HuH-7.5 (cell line): ENCODE data around the gene QPCT.
"Not testable (repeated sequence)": the region's sequence is repeated elsewhere in the genome, so short reads cannot be mapped to it uniquely, and the experiment has no call there.

Experiments
- DNase-seq: peaks from one replicate; pipeline ENCODE4 v3.0.0; 2011; ENCODE audit warnings: low spot score

Gene QPCT

DNA sequence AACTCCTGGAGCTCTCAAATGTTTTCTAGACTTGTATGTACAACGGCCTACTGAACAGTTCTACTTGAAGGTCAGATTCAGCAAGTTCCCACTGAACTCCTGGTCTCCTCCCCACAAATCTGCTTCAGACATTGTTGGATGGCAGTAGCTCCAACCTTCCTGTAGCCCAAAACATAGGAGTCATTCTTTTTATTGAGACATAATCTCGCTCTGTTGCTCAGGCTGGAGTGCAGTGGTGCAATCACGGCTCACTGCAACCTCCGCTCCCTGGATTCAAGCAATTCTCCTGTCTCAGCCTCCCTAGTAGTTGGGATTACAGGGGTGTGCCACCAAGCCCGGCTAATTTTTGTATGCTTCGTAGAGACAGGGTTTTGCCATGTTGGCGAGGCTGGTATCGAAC lies 47.3 kb downstream of the QPCT start:
- no peak for DNase-seq

DNA sequence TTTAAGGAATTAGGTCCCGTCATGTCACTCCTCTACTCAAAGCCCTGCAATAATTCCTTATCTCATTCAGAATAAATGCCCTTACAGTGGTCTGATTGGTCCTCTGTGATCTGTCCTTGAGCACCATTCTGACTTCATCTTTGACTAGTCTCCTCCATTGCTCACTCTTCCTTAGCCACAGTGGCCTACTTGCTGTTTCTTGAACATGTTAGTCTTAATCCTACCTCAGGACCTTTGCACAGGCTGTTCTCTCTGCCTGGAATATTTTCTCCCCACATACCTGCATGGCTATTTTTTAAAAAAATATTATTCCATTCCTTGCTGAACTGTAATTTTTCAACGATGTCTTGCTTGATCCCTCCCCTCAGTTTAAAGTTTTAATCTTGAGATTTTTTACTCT lies 48.0 kb downstream of the QPCT start:
- no peak for DNase-seq

GRCh38 chr2:37394263-37394662 lies 49.8 kb downstream of the QPCT start:
- no peak for DNase-seq

DNA sequence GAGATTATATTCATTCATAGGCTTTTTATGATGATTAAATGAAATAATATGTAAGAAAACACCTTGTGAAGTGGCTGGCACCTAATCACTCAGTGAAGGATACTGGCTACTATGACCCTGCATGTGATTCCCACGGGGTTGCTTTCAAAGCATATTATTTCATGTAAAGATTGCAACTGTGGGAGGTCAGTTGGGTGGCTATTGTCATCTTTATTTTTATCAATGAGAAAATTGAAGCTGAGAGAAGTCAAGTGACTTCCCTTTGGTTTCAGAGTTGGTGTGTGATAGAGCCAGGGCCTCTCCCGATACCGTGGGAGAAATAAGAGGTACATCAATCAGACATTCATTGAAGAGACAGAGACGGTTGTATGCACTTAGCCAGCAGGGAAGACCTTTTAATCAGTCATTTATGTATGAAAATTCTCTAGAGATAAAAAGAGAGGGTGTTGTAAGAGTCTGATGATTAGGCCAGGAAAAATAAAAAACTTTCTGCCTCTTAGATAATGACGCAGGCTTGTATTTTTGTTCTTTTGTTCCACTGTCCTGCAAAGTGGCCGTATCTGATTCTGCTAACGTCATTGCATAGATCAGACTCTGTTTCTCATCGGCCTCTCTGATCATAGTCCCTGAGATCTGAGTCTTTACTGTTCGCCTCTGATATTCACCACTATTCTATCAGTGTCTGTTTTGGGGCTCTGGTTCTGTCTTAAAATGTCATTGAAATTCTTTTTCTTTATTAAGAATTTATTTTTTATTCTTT lies 50.5 kb downstream of the QPCT start:
- no peak for DNase-seq

GRCh38 chr2:37396890-37397565 lies 52.6 kb downstream of the QPCT start:
- DNase-seq = no peak

DNA sequence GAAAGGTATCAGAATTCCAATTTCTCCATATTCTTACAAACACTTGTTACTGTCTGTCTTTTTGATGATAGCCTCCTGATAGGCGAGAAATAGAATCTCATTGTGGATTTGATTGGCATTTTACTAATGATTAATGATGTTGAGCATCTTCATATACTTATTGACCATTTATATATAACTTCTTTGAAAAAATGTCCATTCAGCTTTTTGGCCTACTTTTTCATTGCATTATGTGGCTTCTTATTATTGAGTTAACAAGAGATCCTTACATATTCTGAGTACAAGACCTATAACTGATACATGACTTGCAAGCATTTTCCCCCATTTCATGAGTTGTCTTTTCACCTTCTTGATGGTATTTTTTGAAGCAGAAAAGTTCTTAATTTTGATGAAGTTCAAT lies 54.6 kb downstream of the QPCT start:
- DNase-seq = no peak

DNA sequence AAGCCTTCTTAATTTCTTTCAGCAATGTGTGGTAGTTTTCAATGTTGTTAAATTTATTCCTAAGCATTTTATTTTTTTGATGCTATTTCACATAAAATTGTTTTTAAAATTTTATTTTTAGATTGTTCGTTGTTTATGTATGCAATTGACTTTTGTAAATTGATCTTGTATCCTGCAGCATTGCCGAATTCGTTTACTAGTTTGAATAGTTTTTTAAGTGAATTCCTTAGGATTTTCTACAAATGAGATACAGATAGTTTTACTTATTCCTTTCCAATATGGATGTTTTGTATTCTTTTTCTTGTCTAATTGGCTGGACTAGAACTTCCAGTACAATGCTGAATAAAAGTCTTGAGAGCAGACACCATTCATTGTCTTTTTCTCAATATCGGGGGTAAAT lies 55.6 kb downstream of the QPCT start:
- DNase-seq = no peak

DNA sequence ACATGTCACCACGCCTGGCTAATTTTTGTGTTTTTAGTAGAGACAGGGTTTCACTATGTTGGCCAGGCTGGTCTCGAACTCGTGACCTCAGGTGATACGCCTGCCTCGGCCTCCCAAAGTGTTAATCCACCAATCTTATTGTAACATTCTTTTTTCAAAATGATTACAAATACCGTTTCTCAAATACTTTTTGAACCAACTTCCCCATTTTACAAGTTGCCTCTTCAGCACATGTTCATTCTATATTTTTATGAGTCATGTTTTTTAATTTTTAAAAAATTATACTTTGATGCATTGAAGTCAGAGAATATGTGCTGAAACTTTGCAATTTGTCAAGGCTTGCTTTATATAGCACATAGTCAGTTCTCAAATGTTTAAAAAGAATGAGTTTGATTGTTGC lies 58.2 kb downstream of the QPCT start:
- DNase-seq = no peak

GRCh38 chr2:37405781-37406180 lies 61.4 kb downstream of the QPCT start:
- no peak for DNase-seq

DNA sequence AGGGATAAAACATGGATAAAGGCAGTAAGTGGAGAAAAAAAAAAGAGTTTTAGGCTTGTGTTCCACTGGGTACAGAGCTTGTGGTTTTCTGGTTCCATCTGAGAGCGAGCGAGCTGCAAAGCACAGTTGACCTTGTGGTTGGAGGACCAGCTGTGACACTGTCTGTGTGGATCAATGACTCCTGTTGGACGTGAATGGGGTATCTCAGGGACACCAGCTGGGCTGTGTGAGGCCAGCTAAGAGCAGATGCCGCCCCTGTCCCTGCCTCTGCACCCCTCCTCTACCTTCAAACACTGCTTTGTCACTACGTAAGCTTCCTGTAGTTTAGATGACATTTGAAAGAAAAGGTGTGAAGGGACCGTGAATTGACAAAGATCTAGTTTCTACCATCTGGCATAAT lies 67.8 kb downstream of the QPCT start:
- DNase-seq = no peak

- not testable (repeated sequence) for DNase-seq
Measured at GRCh38 chr2:37413911-37414469, 69.6 kb downstream of the QPCT start.

DNA sequence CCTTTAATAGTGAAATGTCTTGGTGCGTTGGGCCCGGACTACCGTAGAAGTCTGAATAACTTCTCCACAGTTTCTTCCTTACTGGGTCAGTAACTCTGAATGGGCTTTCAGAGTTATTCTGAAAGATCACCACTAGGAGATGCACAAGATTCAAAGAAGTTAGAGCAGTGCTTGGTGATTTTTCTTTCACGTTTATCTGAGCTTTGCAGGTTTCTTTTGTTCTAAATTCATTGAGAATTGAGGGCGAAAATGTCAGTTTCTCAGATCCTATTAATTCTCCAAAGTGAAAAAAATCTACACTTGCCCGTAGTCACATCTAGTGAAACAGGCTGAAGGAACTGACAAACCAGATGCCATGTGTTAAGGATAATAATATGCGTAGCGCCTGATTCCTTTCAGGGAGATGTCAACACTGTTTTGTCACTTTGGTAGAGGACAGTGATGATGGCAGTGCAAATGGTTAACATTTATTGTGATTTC lies 70.1 kb downstream of the QPCT start:
- peak; percentile 7 for DNase-seq

DNA sequence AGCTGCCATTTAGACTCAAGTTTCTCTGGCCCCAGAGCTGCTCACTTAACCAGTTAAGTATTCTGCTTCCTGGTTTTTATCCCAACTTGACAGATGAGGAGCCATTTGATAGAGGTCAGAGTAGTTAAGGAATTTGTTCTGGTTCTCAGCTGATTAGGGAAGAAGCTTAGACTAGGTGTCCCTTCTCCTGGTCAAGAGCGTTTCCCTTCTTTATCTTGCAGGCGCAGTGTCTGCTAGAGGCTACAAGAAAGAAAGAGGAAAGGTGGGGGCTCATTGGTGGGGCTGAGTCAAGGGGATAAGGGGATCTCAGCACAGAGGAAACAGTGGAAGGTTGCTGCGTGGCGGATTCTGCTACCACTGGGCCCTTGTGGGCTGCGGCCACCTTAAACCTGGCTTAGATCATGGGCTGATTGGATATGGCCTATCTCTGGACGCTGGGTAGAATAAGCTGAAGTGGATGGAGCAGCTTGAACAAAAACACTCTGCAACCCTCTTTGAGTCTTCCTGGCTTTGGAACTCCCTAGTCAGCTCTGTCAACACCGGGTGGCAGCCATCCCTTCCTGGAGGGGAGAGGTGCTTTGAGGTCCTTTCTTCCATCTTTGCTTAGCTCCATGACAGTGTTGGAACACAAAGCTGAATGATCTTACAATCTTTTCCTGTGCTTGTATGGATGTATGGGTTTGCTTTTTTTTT lies 70.8 kb downstream of the QPCT start:
- DNase-seq = no peak

GRCh38 chr2:37417321-37417720 lies 72.9 kb downstream of the QPCT start:
- DNase-seq = no peak

DNA sequence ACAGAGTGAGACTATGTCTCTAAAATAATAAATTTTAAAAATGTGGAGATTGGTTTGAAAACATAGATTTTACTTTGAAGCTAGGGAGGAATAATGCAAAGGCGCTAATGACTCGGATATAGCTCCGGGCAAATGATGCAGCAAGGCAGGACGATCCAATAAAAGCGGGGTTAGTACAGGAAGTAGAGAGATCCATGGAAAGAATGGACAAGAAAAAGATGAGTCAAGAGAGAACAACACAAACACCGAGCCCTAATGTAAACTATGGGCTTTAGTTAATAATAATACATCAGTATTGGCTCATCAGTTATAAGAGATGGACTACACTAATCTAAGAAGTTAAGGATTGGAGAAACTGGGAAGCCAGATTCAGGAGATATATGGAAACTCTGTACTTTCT lies 74.5 kb downstream of the QPCT start:
- DNase-seq = no peak

DNA sequence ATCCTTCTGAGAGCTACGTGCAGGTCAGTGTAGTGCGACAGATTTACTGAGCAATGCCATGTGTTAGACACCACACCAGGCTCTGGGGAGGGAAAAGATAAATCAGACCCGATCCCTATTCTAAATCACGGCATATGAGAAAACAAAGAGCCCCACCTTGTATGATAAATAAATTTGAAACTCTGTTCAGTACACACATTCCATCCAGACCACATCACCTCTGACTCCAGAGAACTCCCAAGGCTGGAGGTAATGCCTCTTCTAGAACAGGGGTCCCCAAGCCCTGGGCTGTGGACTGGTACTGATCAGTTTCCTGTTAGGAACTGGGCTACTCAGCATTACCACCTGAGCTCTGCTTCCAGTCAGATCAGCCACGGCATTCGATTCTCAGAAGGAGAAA lies 77.3 kb downstream of the QPCT start:
- DNase-seq = no peak

- DNase-seq = no peak
Measured at GRCh38 chr2:37422816-37423215, 78.4 kb downstream of the QPCT start.
